Measurements from ENCODE around the gene DRP2.
A peak's percentile ranks its signal among the peaks of the same experiment; 100 is the strongest.
"Not testable (repeated sequence)": the region's sequence is repeated elsewhere in the genome, so short reads cannot be mapped to it uniquely, and the experiment has no call there.

Gene DRP2, protein sequence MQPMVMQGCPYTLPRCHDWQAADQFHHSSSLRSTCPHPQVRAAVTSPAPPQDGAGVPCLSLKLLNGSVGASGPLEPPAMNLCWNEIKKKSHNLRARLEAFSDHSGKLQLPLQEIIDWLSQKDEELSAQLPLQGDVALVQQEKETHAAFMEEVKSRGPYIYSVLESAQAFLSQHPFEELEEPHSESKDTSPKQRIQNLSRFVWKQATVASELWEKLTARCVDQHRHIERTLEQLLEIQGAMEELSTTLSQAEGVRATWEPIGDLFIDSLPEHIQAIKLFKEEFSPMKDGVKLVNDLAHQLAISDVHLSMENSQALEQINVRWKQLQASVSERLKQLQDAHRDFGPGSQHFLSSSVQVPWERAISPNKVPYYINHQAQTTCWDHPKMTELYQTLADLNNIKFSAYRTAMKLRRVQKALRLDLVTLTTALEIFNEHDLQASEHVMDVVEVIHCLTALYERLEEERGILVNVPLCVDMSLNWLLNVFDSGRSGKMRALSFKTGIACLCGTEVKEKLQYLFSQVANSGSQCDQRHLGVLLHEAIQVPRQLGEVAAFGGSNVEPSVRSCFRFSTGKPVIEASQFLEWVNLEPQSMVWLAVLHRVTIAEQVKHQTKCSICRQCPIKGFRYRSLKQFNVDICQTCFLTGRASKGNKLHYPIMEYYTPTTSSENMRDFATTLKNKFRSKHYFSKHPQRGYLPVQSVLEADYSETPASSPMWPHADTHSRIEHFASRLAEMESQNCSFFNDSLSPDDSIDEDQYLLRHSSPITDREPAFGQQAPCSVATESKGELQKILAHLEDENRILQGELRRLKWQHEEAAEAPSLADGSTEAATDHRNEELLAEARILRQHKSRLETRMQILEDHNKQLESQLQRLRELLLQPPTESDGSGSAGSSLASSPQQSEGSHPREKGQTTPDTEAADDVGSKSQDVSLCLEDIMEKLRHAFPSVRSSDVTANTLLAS

DNA sequence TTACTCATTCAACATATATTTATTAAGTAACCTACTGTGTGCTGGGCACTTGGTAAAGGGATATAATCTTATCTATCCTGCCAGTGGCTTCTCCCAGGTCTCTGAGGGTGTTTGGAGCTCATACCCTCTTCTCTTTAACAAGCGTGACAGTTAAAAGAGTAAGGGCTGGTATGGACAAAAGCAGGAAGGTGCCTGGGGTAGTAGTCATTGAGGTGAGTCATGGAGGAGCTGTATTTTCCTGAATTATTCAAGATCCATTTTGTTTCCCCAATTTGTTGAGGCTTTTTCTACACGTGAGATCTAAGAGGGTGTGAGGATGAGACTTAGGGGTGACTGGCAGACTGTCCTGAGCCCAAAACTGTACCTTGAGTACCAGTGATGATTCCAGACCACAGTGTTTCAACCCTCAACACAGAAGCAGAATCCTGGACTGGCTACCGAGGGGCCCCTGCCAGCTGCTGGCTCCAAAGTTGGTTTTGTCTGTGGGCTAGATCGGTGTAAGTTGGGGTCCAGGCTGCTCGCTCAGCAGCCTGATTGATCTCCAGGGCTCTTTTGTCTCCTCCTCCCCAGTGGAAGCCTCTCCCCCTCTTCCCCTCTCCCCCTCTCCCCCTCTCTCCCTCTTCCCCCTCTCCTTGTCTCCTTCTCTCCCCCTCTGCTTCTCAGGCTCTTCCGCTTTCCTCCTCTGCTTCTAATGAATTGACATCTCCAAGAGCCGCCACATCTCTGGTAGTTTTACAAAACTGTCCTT, at the start of gene DRP2:
TSS of gene DRP2 (plus strand) at position 671 of the 748 bp plus-strand sequence. CDS start 11,862 bp downstream, outside the sequence.
- no peak for DNase-seq

DNA sequence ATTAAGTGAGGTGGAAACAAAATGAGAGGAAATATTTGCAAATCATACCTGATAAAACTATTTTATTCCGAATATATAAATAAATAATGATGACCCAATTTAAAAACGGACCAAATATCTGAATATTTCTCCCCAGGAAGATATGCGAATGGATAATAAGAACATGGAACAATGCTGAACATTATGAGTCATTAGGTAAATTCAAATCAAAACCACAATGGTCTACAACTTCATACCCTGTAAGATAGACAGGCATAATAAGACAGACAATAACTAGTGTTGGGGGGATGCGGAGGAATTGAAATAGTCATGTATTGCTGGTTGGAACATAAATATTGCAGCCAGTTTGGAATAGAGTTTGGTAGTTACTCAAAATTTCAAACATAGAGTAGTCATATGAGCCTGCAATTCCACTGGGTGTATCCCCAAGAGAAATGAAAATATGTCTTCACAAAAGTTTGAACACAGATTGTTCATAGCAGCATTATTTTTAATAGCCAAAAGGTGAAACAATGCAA, 47.6 kb upstream of the DRP2 start:
- DNase-seq, result no peak

DNA sequence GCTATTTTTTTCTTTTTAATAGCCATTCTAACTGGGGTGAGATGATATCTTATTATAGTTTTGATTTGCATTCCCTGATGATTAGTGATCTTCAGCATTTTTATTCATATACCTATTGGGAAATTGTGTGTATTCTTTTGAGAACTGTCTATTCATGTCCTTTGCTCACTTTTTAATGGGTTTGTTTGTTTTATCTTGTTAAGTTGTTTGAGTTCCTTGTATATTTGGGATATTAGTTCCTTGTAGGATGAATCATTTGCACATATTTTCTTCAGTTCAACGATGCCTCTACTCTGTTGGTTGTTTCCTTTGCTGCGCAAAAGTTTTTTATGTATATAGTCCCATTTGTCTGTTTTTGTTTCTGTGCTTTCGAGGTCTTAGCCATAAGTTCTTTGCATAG, 43.1 kb upstream of the DRP2 start:
- DNase-seq, result no peak

DNA sequence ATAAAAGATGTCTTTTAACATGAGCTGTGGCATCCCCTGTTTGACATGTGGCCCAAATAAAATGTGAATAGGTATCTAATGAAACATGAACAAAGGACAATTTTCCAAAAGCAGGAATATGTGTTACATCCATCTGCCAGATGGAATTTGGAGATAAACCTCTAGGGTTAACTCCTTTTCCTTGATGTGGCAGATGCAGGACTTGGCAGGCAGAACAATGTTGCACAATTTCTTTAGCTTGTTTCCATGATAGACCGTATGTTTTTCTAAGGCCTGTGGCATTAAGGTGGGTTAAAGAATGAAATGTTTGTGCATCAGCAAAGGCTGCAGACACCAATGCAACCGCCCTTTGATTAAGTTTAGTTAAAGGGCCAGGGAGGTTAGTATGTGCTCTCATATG, 34.7 kb upstream of the DRP2 start:
- not testable (repeated sequence) for DNase-seq

DNA sequence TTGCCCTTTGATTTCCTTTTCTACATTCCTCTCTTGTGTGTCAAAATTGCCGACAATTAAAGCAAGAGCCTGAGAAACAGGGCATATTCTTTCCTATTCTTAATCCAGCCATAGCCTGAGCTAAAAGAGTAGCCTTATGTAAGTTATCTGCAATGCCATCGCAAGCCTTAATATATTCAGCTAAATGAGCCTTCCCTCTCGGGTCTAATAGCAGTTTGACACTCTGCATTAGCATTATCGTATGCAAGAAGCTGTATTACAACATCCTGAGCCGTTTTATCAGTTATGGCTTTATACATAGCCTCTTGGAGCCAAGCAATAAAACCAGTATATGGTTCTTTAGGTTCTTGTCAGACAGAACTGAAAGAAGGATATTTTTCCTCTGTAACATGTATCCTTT, 31.6 kb upstream of the DRP2 start:
- DNase-seq, result not testable (repeated sequence)

DNA sequence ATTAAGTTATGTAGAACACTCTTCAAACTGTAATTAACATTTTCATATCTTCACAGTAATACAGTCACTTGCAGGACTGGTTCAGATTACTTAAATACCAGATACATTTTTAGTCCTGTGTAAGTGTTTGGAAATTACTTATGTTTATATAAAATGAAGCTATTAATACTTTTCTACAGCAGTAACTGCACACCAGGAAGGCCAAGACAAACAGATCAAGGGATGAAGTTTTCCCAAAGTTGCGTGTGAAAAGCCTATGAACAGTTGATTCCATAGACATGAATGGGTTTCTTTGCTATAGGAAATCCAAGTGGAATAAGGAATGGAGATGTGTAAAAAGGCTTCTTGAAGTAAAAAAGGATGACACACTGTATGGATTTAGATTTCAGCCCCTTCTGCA, 28.9 kb upstream of the DRP2 start:
- no peak for DNase-seq

DNA sequence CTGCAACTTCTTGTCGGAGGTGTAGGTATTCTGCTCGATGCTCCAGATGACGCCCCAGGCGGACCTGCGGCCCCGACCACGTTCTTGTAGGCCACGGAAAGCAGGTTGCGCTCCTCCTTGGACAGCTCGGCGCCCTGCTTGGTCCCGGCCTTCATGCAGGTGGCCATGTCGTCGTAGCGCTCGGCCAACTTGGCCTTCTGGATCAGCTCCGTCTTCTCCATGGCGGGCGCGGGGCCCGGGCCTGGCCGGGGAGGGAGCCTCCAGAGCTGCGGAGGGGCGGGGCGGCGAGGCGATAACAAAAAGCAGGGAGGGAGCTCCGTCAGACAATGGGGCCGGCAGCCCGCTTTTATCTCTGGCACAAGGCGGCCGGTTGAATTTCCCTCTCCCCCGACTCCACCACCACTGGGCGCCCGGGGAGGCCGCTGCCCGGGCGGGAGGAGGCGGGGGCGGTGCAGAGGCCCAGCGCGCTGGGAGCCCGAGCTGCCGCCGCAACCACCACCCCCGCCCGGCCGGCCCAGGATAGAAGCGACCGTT, 28.3 kb upstream of the DRP2 start:
- peak in 4 of 56 donors; percentile 0 to 5 (median 4) for DNase-seq

DNA sequence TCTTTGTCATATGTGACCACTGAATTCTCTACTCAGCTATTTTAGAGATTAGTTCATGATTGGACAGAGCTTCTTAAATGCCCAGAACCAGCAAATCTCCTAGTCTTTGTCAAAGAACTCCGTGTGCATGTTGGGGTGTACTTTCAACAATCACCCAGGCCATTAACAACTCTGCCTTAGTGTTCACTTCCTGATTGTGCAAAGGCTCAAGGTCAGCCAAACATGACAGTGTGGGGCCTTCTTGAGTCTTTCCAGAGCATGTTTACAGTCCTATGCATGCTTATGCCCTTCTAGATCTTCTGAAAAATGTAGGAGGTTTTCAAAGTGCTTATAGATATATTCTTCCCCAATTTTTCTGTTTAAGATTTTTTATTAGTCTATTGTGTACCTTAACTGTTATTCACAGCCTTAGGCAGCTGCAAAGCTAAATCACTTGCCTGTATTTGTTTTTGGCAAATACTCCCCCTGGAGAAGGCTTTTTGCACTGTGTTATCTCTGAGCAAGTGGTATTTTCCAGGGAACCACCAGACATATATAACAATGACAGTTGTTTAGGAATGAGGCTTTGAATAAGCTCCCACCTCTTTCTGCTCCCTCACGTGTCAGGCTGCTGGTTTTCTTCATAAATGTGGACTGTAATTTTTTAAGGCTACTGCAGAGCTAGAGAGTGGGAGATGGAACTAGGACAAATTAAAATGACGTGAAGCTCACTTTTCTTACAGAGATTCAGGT, 24.0 kb upstream of the DRP2 start:
- no peak for DNase-seq

DNA sequence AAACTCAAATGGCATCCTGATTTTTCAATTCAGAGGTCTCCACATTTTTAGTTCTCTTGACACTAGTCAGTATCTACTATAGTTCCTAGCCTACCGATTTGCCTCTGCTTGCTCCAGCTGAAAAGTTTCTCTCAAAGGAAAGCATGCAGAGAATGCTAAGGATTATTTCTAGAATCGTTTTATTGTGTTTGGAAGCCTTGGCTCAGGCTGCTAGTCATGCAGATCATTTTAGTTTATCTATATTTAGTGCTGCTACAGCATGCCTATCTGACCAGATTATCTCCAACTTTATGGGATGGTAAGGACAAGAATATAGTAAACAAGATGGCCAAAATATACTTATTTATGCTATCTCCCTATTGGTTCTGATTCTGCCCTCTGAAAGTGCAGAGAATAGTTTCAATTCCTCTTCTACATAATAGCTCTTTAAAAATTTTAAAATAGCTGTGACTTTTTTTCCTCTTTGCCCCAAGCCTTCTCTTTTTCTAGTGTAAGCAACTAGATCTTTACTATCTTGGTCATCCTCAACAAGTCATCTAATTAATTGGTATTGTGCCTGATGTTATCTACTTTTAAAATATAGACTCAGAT, 15.7 kb upstream of the DRP2 start:
- DNase-seq, result no peak

DNA sequence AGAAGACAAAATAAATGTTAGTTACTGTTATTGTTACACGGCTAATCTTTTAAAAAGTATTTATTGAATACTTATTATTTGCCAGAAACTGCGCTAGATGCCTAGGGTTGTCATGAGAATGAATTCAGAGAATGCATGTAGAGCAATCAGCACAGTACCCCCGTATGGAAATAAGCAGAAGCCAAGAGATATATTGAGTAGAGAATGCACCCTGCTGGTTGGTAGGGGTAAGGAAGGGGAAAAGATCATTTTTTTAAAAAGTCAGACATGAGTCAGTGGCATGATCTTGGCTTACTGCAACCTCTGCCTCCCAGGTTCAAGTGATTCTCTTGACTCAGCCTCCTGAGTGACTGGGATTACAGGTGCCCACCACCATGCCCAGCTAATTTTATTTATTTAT, 13.1 kb upstream of the DRP2 start:
- DNase-seq, result peak in 1 of 56 donors; percentile 0

DNA sequence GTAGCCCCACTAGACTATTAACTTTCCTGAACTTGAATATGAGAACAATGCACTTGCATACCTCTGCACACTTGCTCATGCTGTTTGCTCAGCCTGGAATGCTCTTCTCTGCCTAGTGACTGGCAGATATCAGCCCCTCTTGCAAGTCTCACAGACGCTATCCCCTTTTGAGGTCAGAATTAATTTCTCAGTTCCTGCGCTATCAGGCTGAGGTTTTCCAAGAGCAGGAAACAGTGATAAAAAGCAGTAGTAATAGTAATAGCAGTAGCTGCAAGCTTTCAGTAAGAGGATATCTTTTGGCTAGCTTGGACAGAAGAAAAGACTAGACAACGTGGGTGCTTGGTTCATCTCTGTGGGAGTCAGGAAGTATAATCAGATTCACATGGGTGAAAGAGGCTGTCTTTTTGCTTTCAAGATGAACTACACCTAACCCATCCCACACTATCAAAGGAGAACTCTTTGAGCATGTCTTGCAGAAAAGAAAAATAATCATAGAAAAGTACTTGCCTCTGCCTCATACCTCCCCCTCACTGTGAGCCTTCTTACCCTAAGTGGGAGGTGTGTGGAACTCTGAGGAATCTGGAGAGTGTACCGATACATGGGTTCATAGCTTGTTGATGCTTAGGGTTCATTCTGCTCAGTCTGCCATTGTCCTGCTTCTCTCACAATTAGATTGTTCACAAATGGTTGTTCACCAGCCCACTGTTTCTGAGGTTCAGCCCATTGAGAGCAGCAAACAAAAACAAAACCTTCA, 11.3 kb upstream of the DRP2 start:
- DNase-seq, result peak in 5 of 56 donors; percentile 0 to 9 (median 3)

DNA sequence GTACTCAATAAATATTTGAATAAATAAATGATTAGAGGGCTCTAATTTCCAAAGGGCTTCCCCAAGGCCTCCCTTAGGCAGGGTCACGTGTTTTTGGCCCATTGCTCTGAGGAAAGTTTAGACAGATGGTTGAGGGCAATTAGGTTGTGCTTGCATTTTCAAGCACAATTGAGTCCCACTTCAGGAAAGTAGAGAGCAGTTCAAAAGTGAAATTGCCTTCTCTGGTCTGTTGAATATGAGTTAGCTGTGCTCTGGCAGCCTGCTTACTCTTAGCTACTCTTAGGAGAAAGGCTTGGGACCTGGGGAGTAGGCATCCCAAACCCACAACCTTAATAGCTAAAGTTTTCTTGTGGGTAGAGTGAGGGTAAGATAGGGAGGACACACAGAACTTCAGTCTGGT, 9.0 kb upstream of the DRP2 start:
- DNase-seq, result no peak

DNA sequence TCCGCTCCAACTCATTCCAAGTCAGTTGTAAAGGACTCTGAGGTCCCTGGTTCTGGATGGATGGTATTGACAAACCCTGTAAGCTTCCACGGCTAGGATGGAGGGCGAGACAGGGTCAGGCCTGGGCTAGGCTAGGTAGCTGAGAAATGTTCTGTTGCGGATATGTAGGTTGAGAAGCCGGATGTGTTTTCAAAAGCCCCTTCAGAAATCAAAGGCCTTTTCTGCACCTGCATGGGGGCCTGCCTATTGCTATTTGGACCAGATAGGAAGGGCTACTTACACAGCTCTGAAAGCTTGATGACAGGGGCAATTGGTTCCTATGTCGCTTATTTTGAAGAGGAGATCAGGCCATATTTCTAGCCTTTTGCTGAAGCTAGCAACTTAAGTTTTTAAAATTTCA, 1.9 kb upstream of the DRP2 start:
- no peak for DNase-seq

DNA sequence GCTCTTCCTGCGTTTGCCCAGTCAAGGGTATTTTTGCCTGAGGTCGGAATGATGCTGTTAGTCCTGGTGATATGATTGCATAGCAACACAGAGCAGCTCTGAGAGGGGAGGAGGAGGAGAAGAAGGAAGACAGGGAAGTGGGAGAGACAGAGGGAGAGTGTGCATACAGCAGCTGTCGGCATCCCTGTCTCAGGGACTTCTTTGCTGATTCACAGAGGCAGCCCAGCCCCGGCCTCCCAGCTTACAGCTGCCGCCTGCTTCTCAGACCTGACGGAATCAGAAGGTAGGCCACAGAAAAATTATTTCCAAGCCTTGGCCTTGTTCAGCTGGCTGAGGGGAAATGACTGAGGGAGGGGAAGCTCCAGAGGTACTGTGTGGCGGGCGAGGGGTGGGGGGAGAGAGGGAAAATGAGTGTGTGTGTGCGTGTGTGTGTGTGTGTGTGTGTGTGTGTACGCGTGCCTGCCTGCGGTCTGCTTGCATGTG, 319 bp downstream of the DRP2 start:
- peak in 21 of 56 donors; percentile 0 to 42 (median 8) for DNase-seq

DNA sequence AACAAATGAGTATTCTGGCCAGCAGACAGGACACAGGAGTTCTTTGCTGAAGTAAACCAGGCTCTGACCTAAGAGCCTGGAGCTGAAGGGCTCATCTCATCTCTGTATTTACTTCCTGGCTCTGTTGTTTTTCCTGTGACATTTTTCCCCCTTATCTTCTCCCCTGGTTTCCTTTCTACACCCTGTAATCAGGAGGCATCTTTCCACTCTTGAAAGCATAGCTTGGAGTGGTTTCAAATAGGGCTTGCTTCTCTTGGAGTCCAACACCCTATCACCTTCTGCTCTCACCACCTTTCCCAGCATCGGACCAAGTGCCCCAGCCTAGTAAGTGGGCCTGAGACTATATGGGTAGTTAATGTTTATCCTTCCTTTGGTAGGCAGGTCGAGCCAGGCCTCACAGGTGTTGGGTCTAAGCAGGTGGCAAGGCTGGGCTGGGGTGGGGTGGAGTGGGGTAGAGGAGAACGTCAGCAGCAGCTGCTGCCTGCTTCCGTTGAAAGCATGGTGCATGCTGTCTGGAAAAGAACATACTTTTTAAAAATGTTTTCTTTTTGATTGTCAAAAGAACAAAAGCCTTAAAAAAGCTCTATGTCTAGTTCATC, 1.2 kb downstream of the DRP2 start:
- peak in 6 of 56 donors; percentile 0 to 11 (median 1) for DNase-seq

DNA sequence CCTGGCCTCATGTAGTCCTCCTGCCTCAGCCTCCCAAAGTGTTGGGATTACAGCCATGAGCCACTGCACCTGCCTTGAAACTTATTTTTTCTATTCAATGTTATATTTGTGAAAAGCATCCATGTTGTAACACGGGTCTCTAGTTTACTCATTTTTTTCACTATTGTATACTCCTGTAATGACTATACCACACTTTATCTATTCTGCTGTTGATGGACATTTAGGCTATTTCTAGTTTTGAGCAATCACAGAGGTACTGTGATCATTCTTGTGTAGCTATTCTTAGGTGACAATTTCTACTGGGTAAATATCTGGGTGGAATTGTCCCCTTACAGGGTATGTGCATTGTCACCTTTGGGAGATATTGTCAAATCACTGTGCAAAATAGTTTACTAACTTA, 3.6 kb downstream of the DRP2 start:
- no peak for DNase-seq

DNA sequence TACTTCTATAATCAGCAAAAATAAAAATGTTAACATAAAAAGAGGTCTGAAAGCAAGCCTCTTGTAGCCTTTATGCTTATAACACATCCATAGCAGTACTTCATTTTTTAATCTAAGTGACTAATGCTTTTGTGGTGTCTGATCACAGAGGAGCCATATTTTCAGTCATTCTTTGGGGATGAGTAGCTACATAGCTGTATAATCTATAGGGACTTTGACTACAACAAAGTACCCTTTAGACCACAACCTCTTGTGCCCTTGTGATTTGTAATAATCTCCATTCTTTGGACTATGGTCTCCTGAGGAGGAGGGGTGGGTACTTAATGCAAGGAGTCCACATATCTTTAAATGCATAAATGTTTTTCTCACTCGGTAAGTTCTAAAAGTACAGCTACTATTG, 9.6 kb downstream of the DRP2 start:
- DNase-seq, result no peak

DNA sequence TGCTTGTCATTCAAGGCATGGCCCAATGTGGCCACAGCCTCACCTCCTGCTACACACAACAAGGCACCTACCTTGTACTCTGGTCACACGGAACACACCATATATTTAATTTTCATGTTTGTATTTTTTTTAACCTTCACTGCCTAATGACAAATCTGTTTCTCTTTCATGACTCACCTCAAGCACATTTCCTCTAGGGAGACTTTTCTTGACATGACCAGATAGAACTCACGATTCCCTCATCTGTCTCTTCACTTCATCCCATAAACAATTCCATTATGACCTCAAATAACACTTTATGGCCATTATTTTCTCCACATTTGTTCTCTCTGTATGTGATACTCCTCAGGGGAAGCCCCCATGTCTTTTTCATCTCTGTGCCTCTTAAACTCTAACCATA, 11.1 kb downstream of the DRP2 start:
- DNase-seq, result no peak

DNA sequence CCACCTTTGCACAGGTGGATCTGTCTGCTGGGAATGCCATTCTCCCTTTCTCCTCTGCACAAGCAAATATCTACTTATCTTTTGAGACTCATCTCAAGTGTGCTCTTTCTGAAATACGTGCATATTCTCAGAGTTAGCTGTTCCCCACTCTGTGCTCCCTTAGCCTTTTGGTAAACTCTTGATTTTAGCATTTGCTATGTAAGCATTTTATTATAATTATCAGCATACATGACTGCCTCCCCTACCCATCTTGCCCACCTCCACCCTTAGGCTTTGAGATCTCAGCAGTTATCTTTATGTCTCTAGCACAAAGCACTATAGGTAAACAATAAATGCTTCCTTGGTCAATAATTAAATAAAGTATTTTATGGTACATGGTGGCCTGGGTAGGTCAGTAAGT, 11.5 kb downstream of the DRP2 start:
- DNase-seq, result no peak

Measured in nucleus accumbens (tissue), 56 donors.